ENCODE data around the gene SLC35G6. TPM values are rescaled to one million over a fixed set of nuclear protein-coding genes. Genes with fewer than 3 reads are reported as not detected.

The SLC35G6 gene
- total RNA-seq, 2 experiments from 2014 or later: not detected

- Mint-ChIP-seq H3K36me3 (ENCODE audit: low read depth) (peaks cover 11% of the 10 kb centered on the region), H3K4me1 (ENCODE audit: low read depth) (no peaks in the 10 kb centered on the region), H3K27me3 (ENCODE audit: low read depth) (peaks cover 6% of the 10 kb centered on the region), H3K9me3 (ENCODE audit: insufficient read depth) (peaks cover 14% of the 10 kb centered on the region), H3K27ac (no peak overlapping the region), H3K4me3 (no peak overlapping the region)
- DNase-seq (no peak), ATAC-seq (no peak)
- ChIA-PET POLR2A (no interaction called here), CTCF (no interaction called here)
Observed at GRCh38 chr17:7530023-7530900, 49.0 kb downstream of the SLC35G6 start.

Other genes starting within 250 kb of the SLC35G6 start
- gene DVL2, start 246.9 kb upstream of the SLC35G6 start, total RNA-seq: 10 to 100 TPM; 52.4 to 56.6 TPM
- gene PHF23, start 242.0 kb upstream of the SLC35G6 start, total RNA-seq: 10 to 100 TPM; 53.6 to 57.9 TPM
- gene GABARAP, start 239.0 kb upstream of the SLC35G6 start, total RNA-seq: 100 to 1,000 TPM; 203 to 227 TPM
- 100 to 1,000 TPM; 171 to 186 TPM for gene CTDNEP1, start 229.7 kb upstream of the SLC35G6 start, total RNA-seq
- 10 to 100 TPM; 63.5 to 66.1 TPM for gene ELP5, start 229.2 kb upstream of the SLC35G6 start, total RNA-seq
- 1 to 10 TPM; 1.1 to 1.3 TPM for gene CLDN7, start 219.0 kb upstream of the SLC35G6 start, total RNA-seq
- gene SLC2A4, start 199.7 kb upstream of the SLC35G6 start, total RNA-seq: not detected
- under 1 TPM; 0.37 to 0.66 TPM for gene YBX2, start 186.8 kb upstream of the SLC35G6 start, total RNA-seq
- gene EIF5A, start 173.8 kb upstream of the SLC35G6 start, total RNA-seq: 100 to 1,000 TPM; 685 to 690 TPM
- gene GPS2, start 166.1 kb upstream of the SLC35G6 start, total RNA-seq: 10 to 100 TPM; 86.3 to 88.0 TPM
- gene NEURL4, start 152.1 kb upstream of the SLC35G6 start, total RNA-seq: 10 to 100 TPM; 45.6 to 47.0 TPM
- 100 to 1,000 TPM; 573 to 605 TPM for gene ACAP1, start 144.9 kb upstream of the SLC35G6 start, total RNA-seq
- 10 to 100 TPM; 11.4 to 11.8 TPM for gene KCTD11, start 129.3 kb upstream of the SLC35G6 start, total RNA-seq
- gene TMEM95, start 126.3 kb upstream of the SLC35G6 start, total RNA-seq: not detected
- 1 to 10 TPM; 2.1 to 2.6 TPM for gene TNK1, start 100.4 kb upstream of the SLC35G6 start, total RNA-seq
- 10 to 100 TPM; 87.9 to 92.6 TPM for gene PLSCR3, start 86.9 kb upstream of the SLC35G6 start, total RNA-seq
- gene TMEM256, start 77.3 kb upstream of the SLC35G6 start, total RNA-seq: 10 to 100 TPM; 61.8 to 62.3 TPM
- gene NLGN2, start 73.6 kb upstream of the SLC35G6 start, total RNA-seq: 1 to 10 TPM; 4.7 to 5.2 TPM
- not detected for gene SPEM1, start 61.1 kb upstream of the SLC35G6 start, total RNA-seq
- not detected for gene SPEM2, start 55.8 kb upstream of the SLC35G6 start, total RNA-seq
- gene SPEM3, start 52.6 kb upstream of the SLC35G6 start, total RNA-seq: not detected
- gene TMEM102, start 46.0 kb upstream of the SLC35G6 start, total RNA-seq: 10 to 100 TPM; 16.5 to 18.1 TPM
- gene FGF11, start 41.9 kb upstream of the SLC35G6 start, total RNA-seq: 10 to 100 TPM; 16.6 to 18.8 TPM
- gene CHRNB1, start 36.4 kb upstream of the SLC35G6 start, total RNA-seq: 10 to 100 TPM; 14.1 to 15.7 TPM
- 10 to 100 TPM; 29.8 to 30.0 TPM for gene ZBTB4, start 1.8 kb upstream of the SLC35G6 start, total RNA-seq
- gene POLR2A, start 2.9 kb downstream of the SLC35G6 start, total RNA-seq: 100 to 1,000 TPM; 183 to 185 TPM
- 100 to 1,000 TPM in 1 of 2 experiments, 10 to 100 TPM in 1; 93.7 to 100 TPM for gene TNFSF12, start 67.6 kb downstream of the SLC35G6 start, total RNA-seq
- gene TNFSF13, start 77.3 kb downstream of the SLC35G6 start, total RNA-seq: 1 to 10 TPM; 8.0 to 9.0 TPM
- gene SENP3, start 80.5 kb downstream of the SLC35G6 start, total RNA-seq: 10 to 100 TPM; 54.4 to 62.0 TPM
- gene CD68, start 98.2 kb downstream of the SLC35G6 start, total RNA-seq: 10 to 100 TPM in 1 of 2 experiments, 1 to 10 TPM in 1; 9.4 to 10.7 TPM
- 10 to 100 TPM; 69.0 to 70.4 TPM for gene MPDU1, start 102.4 kb downstream of the SLC35G6 start, total RNA-seq
- under 1 TPM; 0.29 to 0.34 TPM for gene SOX15, start 108.6 kb downstream of the SLC35G6 start, total RNA-seq
- 10 to 100 TPM; 27.6 to 31.8 TPM for gene FXR2, start 133.5 kb downstream of the SLC35G6 start, total RNA-seq
- 10 to 100 TPM; 18.2 to 21.4 TPM for gene SAT2, start 146.4 kb downstream of the SLC35G6 start, total RNA-seq
- not detected for gene SHBG, start 148.7 kb downstream of the SLC35G6 start, total RNA-seq
- gene ATP1B2, start 169.5 kb downstream of the SLC35G6 start, total RNA-seq: not detected
- 100 to 1,000 TPM; 131 to 136 TPM for gene TP53, start 206.0 kb downstream of the SLC35G6 start, total RNA-seq
- 10 to 100 TPM; 27.1 to 29.3 TPM for gene WRAP53, start 207.0 kb downstream of the SLC35G6 start, total RNA-seq
- gene EFNB3, start 223.8 kb downstream of the SLC35G6 start, total RNA-seq: not detected
- gene DNAH2, start 236.3 kb downstream of the SLC35G6 start, total RNA-seq: not detected

All from activated CD8-positive, alpha-beta T cell treated with anti-CD3 and anti-CD28 coated beads, Interleukin-2, amount 10 ng/mL, durations not matched to agents 7 days and 5 days (primary cell).